Measurements from ENCODE around the gene NFIA.

NFIA gene

GRCh38 chr1:61327436-61327835 lies 245.1 kb downstream of the NFIA start:
- no peaks in the 10 kb centered on the region for H3K9me3 ChIP-seq (replicated peaks in 1 of 11)
- H3K27ac ChIP-seq: no peak overlapping the region
- H3K36me3 ChIP-seq: no peaks in the 10 kb centered on the region
- no peak overlapping the region for H3K4me3 ChIP-seq
- no peak overlapping the region for H3K9ac ChIP-seq
- H4K20me1 ChIP-seq: no peaks in the 10 kb centered on the region
- no peak overlapping the region for H3K4me2 ChIP-seq
- no peaks in the 10 kb centered on the region for H3K4me1 ChIP-seq
- TF ChIP-seq Cebpa-rat (IDR thresholded peaks at IDR 0.05): no peak
- no peaks in the 10 kb centered on the region for H3K27me3 ChIP-seq

GRCh38 chr1:61329556-61329955 lies 247.2 kb downstream of the NFIA start:
- no peak overlapping the region for H3K4me2 ChIP-seq
- no peak overlapping the region for H3K9ac ChIP-seq
- no peak for TF ChIP-seq Cebpa-rat (IDR thresholded peaks at IDR 0.05)
- no peak overlapping the region for H3K27ac ChIP-seq
- no peaks in the 10 kb centered on the region for H3K27me3 ChIP-seq
- H3K9me3 ChIP-seq (replicated peaks in 1 of 11): no peaks in the 10 kb centered on the region
- no peaks in the 10 kb centered on the region for H3K36me3 ChIP-seq
- H3K4me1 ChIP-seq: no peaks in the 10 kb centered on the region
- no peak overlapping the region for H3K4me3 ChIP-seq
- H4K20me1 ChIP-seq: no peaks in the 10 kb centered on the region

- no peak for TF ChIP-seq Cebpa-rat (IDR thresholded peaks at IDR 0.05)
- no peak overlapping the region for H3K4me3 ChIP-seq
- no peaks in the 10 kb centered on the region for H3K36me3 ChIP-seq
- H3K27me3 ChIP-seq: no peaks in the 10 kb centered on the region
- no peak overlapping the region for H3K4me2 ChIP-seq
- H3K27ac ChIP-seq: no peak overlapping the region
- no peaks in the 10 kb centered on the region for H4K20me1 ChIP-seq
- no peaks in the 10 kb centered on the region for H3K9me3 ChIP-seq (replicated peaks in 1 of 11)
- H3K4me1 ChIP-seq: no peaks in the 10 kb centered on the region
- no peak overlapping the region for H3K9ac ChIP-seq
Measured at GRCh38 chr1:61330018-61330417, 247.7 kb downstream of the NFIA start.

DNA sequence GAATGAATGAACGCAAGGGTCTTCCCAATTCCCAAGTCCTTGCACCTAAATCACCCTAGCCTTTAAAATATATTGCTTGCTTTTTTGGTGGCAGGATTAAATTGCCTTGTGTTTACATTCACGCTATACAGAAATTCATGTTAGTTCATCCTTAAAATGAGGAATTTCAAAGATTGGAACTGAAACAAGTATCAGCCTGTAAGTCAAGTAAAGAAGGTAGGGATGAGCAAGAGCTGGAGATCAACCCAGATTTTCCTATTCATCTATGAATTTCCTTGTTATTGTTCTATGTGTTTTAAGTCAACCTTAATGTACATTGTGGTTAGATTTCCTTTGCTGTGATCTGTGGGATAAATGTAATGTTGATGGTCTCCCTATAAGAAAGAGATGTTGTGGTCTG lies 248.2 kb downstream of the NFIA start:
- Histone ChIP-seq H3K4me1 (no peaks in the 10 kb centered on the region), H3K27me3 (no peaks in the 10 kb centered on the region), H4K20me1 (no peaks in the 10 kb centered on the region), H3K9ac (no peak overlapping the region), H3K4me2 (no peak overlapping the region), H3K27ac (no peak overlapping the region), H3K9me3 (replicated peaks in 1 of 11) (no peaks in the 10 kb centered on the region), H3K36me3 (no peaks in the 10 kb centered on the region), H3K4me3 (no peak overlapping the region)
- TF ChIP-seq Cebpa-rat (IDR thresholded peaks at IDR 0.05): no peak

DNA sequence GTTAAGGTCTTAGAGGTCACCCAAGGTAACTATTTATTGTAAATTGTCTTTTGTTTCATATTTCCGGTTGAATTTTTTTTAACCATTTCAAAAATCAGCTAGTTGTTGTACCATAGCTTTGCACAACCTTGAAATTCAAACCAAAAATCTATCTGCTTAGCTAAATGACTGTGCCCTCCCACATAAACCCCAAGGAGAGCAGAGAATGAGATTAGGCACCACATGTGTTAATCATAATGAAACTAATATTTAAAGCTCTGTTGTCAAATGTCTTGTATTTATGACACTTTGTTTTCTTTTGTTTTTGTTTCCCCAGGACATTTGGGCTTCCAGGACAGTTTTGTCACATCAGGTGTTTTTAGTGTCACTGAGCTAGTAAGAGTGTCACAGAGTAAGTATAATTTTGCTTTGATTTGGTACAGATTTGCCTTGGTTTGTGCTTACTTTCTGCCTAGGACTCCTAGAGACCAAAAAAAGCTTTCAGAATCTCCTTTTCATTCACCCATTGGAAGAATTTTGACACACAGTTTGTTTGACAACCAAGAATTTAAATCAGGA lies 249.9 kb downstream of the NFIA start:
- no peak overlapping the region for H3K4me3 ChIP-seq
- no peak for TF ChIP-seq Cebpa-rat (IDR thresholded peaks at IDR 0.05)
- no peak overlapping the region for H3K4me2 ChIP-seq
- no peak overlapping the region for H3K27ac ChIP-seq
- H3K36me3 ChIP-seq: no peaks in the 10 kb centered on the region
- no peaks in the 10 kb centered on the region for H3K4me1 ChIP-seq
- H4K20me1 ChIP-seq: no peaks in the 10 kb centered on the region
- H3K9ac ChIP-seq: no peak overlapping the region
- H3K27me3 ChIP-seq: no peaks in the 10 kb centered on the region
- H3K9me3 ChIP-seq (replicated peaks in 1 of 11): no peaks in the 10 kb centered on the region

DNA sequence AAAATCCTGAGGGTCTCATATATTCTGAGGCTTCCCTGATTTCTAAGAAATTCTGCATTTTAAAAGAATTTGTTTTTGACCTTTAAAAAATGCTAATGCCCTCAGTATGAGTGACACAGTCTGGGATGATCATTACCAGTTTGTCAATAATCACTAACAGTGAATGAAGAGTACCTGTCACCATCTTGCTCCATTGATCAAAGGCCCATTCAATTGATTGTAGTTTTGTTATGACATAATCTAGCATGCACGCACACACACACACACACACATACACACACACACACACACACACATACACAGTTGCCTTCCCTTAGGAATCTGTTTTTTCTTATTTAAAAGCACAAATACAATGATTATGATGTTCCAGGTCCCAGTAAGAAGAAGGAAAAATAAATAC lies 250.4 kb downstream of the NFIA start:
- no peak overlapping the region for H3K27ac ChIP-seq
- no peaks in the 10 kb centered on the region for H3K9me3 ChIP-seq (replicated peaks in 1 of 11)
- TF ChIP-seq Cebpa-rat (IDR thresholded peaks at IDR 0.05): no peak
- H3K4me2 ChIP-seq: no peak overlapping the region
- H3K27me3 ChIP-seq: no peaks in the 10 kb centered on the region
- H3K9ac ChIP-seq: no peak overlapping the region
- no peaks in the 10 kb centered on the region for H3K36me3 ChIP-seq
- no peak overlapping the region for H3K4me3 ChIP-seq
- H4K20me1 ChIP-seq: no peaks in the 10 kb centered on the region
- H3K4me1 ChIP-seq: no peaks in the 10 kb centered on the region

DNA sequence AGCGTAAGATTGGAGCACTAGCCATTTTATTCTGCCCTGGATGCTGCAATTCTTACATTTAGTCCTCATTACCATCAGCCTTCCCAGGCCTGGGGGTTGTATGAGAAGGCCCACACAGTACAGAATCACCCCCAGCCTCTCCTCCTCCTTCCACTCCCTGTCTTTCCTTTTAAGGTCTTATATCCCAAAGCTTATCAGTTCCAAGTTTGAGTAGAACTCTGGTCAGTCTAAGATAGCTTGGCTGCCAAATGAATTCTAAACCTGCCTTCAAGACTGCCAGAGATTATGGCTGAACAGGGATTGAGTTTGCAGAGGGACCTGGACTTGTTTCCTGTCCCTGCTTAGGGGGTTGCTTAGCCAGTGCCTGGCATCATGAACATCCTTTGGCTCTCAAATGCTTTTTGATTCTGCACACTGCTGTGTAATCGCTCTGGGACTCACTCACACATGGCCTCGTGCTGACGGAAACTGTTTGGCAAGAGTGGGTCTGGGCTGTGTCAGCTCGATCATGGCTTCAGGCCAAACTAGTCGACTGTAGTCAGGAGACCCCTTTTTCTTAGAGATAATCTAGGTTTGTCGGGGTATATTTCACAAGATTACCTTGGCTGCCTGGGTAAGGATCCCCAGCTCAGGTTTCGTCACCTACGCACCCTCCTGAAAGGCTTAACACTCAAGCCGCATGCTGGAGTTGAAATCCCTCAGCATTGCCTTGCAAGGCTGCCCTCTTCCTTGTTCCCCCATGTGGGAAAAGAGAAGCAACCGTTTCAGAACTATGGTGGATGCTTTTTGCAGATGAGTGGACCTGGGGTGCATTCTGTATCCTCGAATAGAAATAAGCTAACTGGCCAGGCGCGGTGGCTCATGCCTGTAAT lies 252.6 kb downstream of the NFIA start:
- H3K9me3 ChIP-seq (replicated peaks in 1 of 11): no peaks in the 10 kb centered on the region
- no peaks in the 10 kb centered on the region for H3K27me3 ChIP-seq
- H3K27ac ChIP-seq: no peak overlapping the region
- no peak overlapping the region for H3K4me3 ChIP-seq
- no peak overlapping the region for H3K9ac ChIP-seq
- no peak overlapping the region for H3K4me2 ChIP-seq
- no peaks in the 10 kb centered on the region for H4K20me1 ChIP-seq
- no peaks in the 10 kb centered on the region for H3K4me1 ChIP-seq
- TF ChIP-seq Cebpa-rat (IDR thresholded peaks at IDR 0.05): no peak
- no peaks in the 10 kb centered on the region for H3K36me3 ChIP-seq

DNA sequence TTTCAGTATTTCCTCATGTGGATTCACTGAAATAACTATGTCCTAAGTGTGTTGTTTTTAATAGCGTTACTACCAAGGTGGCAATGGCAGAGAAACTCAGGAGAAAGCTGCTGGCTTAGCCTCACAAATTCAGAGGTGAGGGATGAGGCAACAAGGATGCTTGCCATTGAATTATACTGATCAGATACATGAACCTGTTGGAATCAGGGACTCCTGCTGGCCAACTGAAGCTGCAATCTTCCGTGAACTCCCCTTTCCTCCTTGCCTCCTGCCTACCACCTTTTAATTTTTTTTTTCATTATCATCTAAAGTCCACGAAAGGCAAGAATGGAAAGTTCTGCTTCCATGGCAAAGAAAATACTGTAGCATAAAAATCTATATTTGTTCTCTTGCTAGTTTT lies 254.7 kb downstream of the NFIA start:
- Histone ChIP-seq H3K27me3 (no peaks in the 10 kb centered on the region), H3K4me3 (no peak overlapping the region), H3K9ac (no peak overlapping the region), H3K4me2 (no peak overlapping the region), H4K20me1 (no peaks in the 10 kb centered on the region), H3K27ac (no peak overlapping the region), H3K36me3 (no peaks in the 10 kb centered on the region), H3K4me1 (no peaks in the 10 kb centered on the region), H3K9me3 (replicated peaks in 1 of 11) (no peaks in the 10 kb centered on the region)
- no peak for TF ChIP-seq Cebpa-rat (IDR thresholded peaks at IDR 0.05)

DNA sequence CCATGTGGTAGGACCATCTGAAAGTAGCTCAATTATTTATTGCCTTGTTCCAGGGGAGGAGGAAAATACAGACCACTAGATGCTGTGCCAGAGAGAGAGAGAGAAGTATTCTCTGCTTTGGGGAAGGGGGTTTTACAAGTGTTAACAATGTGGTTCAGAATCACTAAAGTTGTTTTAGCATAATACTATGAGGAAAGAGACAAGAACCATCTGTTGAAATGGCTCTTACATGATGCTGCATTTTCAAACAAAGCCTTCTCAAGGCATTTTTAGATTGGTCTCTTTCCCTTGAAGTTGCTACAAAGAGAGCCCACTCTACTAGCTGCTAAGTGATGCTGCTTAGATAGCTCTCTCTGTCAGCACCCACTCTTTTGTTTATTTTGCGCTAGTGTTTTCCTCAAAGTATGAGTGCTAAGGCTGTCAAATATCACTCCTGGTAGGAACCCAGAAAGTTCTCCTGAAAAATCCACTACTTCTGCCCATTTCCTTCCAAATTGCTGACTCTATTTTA lies 255.1 kb downstream of the NFIA start:
- Histone ChIP-seq H3K9ac (no peak overlapping the region), H3K36me3 (no peaks in the 10 kb centered on the region), H3K27me3 (no peaks in the 10 kb centered on the region), H3K4me1 (no peaks in the 10 kb centered on the region), H3K27ac (no peak overlapping the region), H4K20me1 (no peaks in the 10 kb centered on the region), H3K9me3 (replicated peaks in 1 of 11) (no peaks in the 10 kb centered on the region), H3K4me2 (0 out of 22 replicates have a peak overlapping the region, but pooled peaks of 1 of the 11 experiments have one; percentile 25), H3K4me3 (no peak overlapping the region)
- no peak for TF ChIP-seq Cebpa-rat (IDR thresholded peaks at IDR 0.05)

Measured in BLaER1 treated with 17β-estradiol and CSF1 and Interleukin-3, amounts not matched to agents 10 nM and 100 nM (cell line).